Lung microvascular endothelial cell (primary cell): ENCODE results near the gene KIFAP3. TPM values are rescaled to one million over a fixed set of nuclear protein-coding genes. Genes with fewer than 3 reads are reported as not detected.
A peak's percentile ranks its signal among the peaks of the same experiment; 100 is the strongest.
"Not testable (repeated sequence)": the region's sequence is repeated elsewhere in the genome, so short reads cannot be mapped to it uniquely, and the experiment has no call there.

Source experiments
- DNase-seq, 2 donors: peaks; one replicate each; pipeline versions ENCODE4 v3.0.0 to v3.0.0-alpha.2; 2010; ENCODE audit warnings: low read depth in 2 of 2
- total RNA-seq: library from RNA; depleted of rRNA; stranded (reverse); fragments of >200 nt; gene quantifications from 2 replicates; pipeline ENCODE4 v1.2.1, GENCODE V29; 2014

The KIFAP3 gene
- total RNA-seq, 1 donor from 2014 or later, result 19.0 TPM

GRCh38 chr1:169924829-169925228 lies 149.7 kb downstream of the KIFAP3 start:
- no peak for DNase-seq

- no peak for DNase-seq
These were observed 150.4 kb downstream of the KIFAP3 start for GRCh38 chr1:169924063-169924462.

GRCh38 chr1:169921080-169921479 lies 153.4 kb downstream of the KIFAP3 start:
- no peak for DNase-seq

- DNase-seq, result no peak
These were observed 155.6 kb downstream of the KIFAP3 start for GRCh38 chr1:169918927-169919326.

- not testable (repeated sequence) for DNase-seq
These were observed 156.3 kb downstream of the KIFAP3 start for GRCh38 chr1:169918220-169918619.

- no peak for DNase-seq
These were observed 159.3 kb downstream of the KIFAP3 start for GRCh38 chr1:169915150-169915549.

GRCh38 chr1:169914531-169914930 lies 160.0 kb downstream of the KIFAP3 start:
- peak in 1 of 2 donors; percentile 26 for DNase-seq

- no peak for DNase-seq
These were observed 165.0 kb downstream of the KIFAP3 start for GRCh38 chr1:169909499-169909898.

GRCh38 chr1:169906938-169907337 lies 167.6 kb downstream of the KIFAP3 start:
- DNase-seq, result peak in 1 of 2 donors; percentile 61

- no peak for DNase-seq
These were observed 169.7 kb downstream of the KIFAP3 start for GRCh38 chr1:169904834-169905233.

GRCh38 chr1:169902751-169903150 lies 171.7 kb downstream of the KIFAP3 start:
- DNase-seq, result no peak

- DNase-seq, result no peak
These were observed 173.4 kb downstream of the KIFAP3 start for GRCh38 chr1:169901115-169901514.

- no peak for DNase-seq
These were observed 173.9 kb downstream of the KIFAP3 start for GRCh38 chr1:169900571-169900970.

- DNase-seq, result no peak
These were observed 174.8 kb downstream of the KIFAP3 start for GRCh38 chr1:169899519-169900217.

- peak in 1 of 2 donors; percentile 30 for DNase-seq
These were observed 178.5 kb downstream of the KIFAP3 start for GRCh38 chr1:169896013-169896412.

GRCh38 chr1:169894424-169895145 lies 179.9 kb downstream of the KIFAP3 start:
- DNase-seq, result peak in 1 of 2 donors; percentile 5

- peak; percentile 98 for DNase-seq
These were observed 180.7 kb downstream of the KIFAP3 start, which contains the start of gene SCYL3 for GRCh38 chr1:169893645-169894423. TSS of gene SCYL3 (minus strand) at chr1:169893896. CDS start at chr1:169888840, 5,056 bp downstream.

GRCh38 chr1:169892927-169893644 lies 181.4 kb downstream of the KIFAP3 start:
- DNase-seq, result peak; percentile 26 to 51

GRCh38 chr1:169892176-169892926 lies 182.1 kb downstream of the KIFAP3 start:
- DNase-seq, result no peak

GRCh38 chr1:169891539-169891885 lies 183.0 kb downstream of the KIFAP3 start:
- no peak for DNase-seq
